Fibroblast of villous mesenchyme (primary cell): Measurements from ENCODE around the gene SLC36A3. TPM values are rescaled to one million over a fixed set of nuclear protein-coding genes. Genes with fewer than 3 reads are reported as not detected.

Experiments
- DNase-seq: peaks from one replicate; pipeline ENCODE4 v3.0.0-alpha.2; 2010; ENCODE audit warnings: low read depth
- H3K4me3 ChIP-seq: 2 replicates; pipeline ENCODE4 v1.5.1; 2011; ENCODE audit warnings: low read depth, mild to moderate bottlenecking, low read length
- total RNA-seq: library from RNA; depleted of rRNA; stranded (reverse); fragments of >200 nt; gene quantifications from 2 replicates; pipeline ENCODE4 v1.2.3, GENCODE V29; 2012
- TF ChIP-seq, protein P1 (sequence below): IDR thresholded peaks from 2 replicates; pipeline ENCODE4 v1.5.1; 2012; ENCODE audit warnings: low read depth, mild to moderate bottlenecking, low read length; ENCODE audit not compliant: insufficient read depth

SLC36A3 gene
- total RNA-seq, 1 donor = not detected

DNA sequence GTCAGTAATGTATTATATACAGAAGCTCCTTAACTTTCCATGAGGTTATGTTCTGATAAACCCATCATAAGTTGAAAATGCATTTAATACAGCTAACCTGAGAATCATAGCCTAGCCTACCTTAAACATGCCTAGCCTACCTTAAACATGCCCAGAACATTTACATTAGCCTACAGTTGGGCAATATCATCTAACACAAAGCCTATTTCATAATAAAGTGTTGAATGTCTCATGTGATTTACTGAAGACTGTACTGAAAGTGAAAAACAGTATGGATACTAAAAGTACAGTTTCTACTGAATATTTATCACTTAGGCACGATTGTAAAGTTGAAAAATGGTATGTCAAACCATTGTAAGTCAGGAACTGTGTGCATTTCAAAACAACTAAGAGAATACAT lies 49.0 kb downstream of the SLC36A3 start:
- TF ChIP-seq, protein P1, sequence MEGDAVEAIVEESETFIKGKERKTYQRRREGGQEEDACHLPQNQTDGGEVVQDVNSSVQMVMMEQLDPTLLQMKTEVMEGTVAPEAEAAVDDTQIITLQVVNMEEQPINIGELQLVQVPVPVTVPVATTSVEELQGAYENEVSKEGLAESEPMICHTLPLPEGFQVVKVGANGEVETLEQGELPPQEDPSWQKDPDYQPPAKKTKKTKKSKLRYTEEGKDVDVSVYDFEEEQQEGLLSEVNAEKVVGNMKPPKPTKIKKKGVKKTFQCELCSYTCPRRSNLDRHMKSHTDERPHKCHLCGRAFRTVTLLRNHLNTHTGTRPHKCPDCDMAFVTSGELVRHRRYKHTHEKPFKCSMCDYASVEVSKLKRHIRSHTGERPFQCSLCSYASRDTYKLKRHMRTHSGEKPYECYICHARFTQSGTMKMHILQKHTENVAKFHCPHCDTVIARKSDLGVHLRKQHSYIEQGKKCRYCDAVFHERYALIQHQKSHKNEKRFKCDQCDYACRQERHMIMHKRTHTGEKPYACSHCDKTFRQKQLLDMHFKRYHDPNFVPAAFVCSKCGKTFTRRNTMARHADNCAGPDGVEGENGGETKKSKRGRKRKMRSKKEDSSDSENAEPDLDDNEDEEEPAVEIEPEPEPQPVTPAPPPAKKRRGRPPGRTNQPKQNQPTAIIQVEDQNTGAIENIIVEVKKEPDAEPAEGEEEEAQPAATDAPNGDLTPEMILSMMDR = no peak

DNA sequence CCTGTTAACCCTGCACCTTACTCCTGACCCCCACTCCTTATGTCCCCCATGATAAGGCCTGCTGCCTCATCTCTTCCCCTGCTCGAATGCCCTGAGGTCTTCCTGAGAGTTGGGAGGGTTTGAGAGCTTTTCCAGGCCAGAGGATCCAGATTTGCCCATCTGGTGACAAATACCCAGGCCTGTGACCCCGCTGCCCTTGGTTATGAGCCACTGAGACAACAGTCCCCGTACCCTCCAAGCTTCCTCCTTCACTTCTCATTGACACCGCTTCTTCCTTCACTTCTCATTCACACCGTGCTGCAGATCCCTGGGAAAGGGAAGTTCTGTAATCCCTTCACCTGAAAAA lies 50.0 kb downstream of the SLC36A3 start:
- DNase-seq = no peak
- peak overlapping the region; percentile 79 for H3K4me3 ChIP-seq
- TF ChIP-seq, protein P1 = no peak

More for the DNA sequence above, 49.0 kb downstream of the SLC36A3 start:
- no peak overlapping the region for H3K4me3 ChIP-seq
- no peak for DNase-seq

DNA sequence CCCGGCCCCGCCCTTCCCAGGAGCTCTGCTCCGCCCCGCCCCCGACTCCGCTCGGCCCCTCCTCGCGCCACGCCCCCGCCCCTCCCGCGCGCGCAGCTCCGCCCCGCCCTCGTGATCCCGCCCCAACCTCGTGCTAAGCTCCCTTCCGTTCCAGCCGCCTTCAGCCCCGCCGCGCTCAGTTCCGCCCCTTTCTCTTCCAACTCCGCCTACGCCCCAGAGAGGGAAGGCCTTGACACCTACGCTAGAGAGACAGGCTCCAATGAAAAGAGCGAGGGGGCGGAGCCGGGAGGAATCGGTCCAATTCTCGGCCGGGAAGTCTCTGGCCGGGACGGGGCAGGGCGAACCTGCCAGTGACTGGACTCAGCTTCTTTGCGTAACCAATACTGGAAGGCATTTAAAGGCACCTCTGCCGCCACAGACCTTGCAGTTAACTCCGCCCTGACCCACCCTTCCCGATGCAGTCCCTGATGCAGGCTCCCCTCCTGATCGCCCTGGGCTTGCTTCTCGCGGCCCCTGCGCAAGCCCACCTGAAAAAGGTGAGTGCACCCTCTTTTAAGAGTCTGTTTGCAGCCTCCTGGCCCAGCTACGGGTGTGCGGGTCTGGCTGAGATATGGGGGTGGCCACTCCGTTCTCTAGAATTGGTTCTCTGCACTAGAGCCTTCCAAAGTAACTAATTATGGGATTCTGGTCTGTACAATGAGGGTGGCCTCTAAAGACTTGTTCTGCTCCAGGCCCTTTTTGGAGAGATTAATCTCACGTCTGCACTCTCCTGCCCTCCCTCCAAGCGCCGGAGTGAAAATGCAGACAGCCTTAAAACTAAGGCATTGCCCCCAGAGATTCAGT lies 50.6 kb downstream of the SLC36A3 start, which contains the start of gene GM2A:
GM2A (plus strand) TSS at position 424 of the 843 bp plus-strand sequence; CDS start at position 456, 32 bp downstream.
- DNase-seq = peak; percentile 100
- H3K4me3 ChIP-seq = peak within 1 kb of the TSS; percentile 79
- TF ChIP-seq, protein P1 = no peak

DNA sequence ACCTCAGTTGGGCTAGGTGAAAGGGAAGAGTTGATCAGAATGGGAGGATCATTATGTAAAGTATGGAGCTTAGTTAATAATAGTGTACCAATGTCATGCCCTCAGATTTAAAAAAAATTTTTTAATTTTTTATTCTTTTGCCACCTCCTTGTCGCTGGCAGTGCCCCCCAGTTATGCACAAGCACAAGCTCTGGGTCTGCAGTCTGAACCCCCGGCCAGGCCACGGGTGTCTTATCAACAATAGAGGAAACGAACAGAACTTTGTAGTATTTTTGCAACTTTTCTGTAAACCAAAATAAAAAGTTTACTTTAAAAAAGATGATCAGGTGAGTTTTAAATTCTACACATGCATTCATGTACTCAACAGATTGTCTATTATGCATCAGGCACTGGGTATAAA lies 51.9 kb downstream of the SLC36A3 start:
- H3K4me3 ChIP-seq = no peak overlapping the region
- DNase-seq = no peak
- TF ChIP-seq, protein P1 = no peak

DNA sequence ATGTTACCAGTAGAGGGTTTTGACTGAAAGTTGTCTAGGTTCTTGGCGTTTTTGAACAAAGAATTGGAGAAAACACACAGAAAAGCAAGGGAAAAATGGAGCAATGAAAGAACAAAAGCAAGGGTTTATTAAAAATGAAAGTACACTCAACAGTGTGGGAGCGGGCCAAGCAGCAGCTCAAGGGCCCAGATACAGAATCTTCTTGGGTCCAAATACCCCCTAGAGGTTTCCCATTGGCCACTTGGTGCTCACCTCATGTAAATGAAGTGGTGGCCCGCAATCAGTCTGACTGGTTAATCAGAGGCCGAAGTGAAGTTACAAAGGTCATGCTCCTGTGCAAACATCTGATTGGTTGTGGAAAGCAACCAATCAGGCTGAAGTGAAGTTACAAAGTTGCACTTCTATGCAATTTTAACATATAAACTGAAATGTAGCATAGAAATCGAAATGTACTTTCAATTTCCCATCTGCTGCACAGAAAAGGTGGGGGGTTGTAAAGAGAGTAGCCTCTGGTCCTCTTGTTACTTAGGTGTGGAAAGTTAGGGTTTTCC lies 52.5 kb downstream of the SLC36A3 start:
- TF ChIP-seq, protein P1 = no peak
- H3K4me3 ChIP-seq = no peak overlapping the region
- no peak for DNase-seq

DNA sequence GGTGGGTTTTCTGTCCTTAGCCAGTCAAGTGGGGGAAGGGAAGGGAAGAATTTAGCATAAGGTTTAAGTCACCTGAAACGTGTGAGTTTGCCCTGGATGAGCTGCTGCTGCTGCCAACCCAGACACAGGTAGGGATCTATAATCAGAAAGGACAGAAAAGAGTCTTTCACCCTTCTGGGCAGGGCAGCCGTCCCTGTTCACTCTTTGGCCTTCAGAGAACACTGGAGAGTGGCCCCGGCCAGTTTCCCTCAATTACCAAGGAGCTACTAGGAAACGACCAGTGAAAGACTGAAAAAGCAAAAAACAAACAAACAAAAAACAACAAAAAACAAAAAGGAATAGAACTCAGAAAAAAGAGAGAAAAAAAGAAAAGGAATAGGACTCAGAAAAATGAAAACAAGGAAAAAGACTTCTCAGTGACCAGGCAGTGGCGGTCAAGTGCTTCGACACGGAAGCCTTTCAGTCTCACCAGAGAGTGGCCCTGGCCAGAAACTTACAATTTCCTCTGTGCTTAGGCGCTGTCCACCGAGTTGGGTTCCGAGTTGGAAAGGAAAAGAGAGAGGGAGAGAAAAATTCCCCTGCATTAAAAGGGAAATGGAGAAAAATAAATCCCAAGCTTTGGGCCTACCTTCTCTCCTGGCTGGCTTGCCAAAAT lies 53.1 kb downstream of the SLC36A3 start:
- no peak for DNase-seq
- no peak overlapping the region for H3K4me3 ChIP-seq
- TF ChIP-seq, protein P1 = no peak
